Vagina (tissue), 2 donors: Measurements from ENCODE around the gene BUB1B. TPM values are rescaled to one million over a fixed set of nuclear protein-coding genes. Genes with fewer than 3 reads are reported as not detected.
"Not testable (repeated sequence)": the region's sequence is repeated elsewhere in the genome, so short reads cannot be mapped to it uniquely, and the experiment has no call there.

Experiments
- DNase-seq, 2 donors: peaks; one replicate each; pipeline ENCODE4 v3.0.0-alpha.2; 2017; ENCODE audit errors: extremely low spot score in 2 of 2
- H3K27ac ChIP-seq: fragments of 200-600 bp; sonication (generic); one replicate; pipeline ENCODE4 v1.5.1; 2019
- H3K27me3 ChIP-seq: fragments of 200-600 bp; sonication (generic); one replicate; pipeline ENCODE4 v1.5.1; 2019
- H3K36me3 ChIP-seq, 2 donors: fragments of 200-600 bp; sonication (generic); one replicate each; pipeline ENCODE4 v1.5.1; 2017 to 2019
- H3K4me1 ChIP-seq: fragments of 200-600 bp; sonication (generic); one replicate; pipeline ENCODE4 v1.5.1; 2019
- H3K4me3 ChIP-seq, 2 donors: fragments of 200-600 bp; sonication (generic); 1 replicate in 1 of 2; 2 replicates in 1 of 2; pipeline ENCODE4 v1.5.1; 2016 to 2019
- H3K9me3 ChIP-seq: fragments of 200-600 bp; sonication (generic); one replicate; pipeline ENCODE4 v1.5.1; 2019
- POLR2A ChIP-seq, 2 donors: fragments of 450-650 bp; IDR thresholded peaks; one replicate each; pipeline ENCODE4 v1.6.1; 2017; ENCODE audit warnings: antibody characterized with exemption in 2 of 2, mild to moderate bottlenecking in 2 of 2, moderate library complexity in 2 of 2
- POLR2AphosphoS5 ChIP-seq, 2 donors: sonication (generic); formaldehyde crosslinking; IDR thresholded peaks; one replicate each; pipeline ENCODE4 v1.9.0; 2017; ENCODE audit warnings: antibody characterized with exemption in 2 of 2, mild to moderate bottlenecking in 2 of 2, low read depth in 1 of 2; ENCODE audit not compliant: insufficient read depth in 1 of 2
- intact Hi-C: fragments of 100-400 bp; cut with DNase I; formaldehyde crosslinking; loops from one replicate; pipeline ENCODE4 v1.15.1; 2023
- total RNA-seq: library from RNA; depleted of rRNA; stranded (reverse); fragments of >200 nt; gene quantifications from one replicate; pipeline ENCODE4 v1.2.3, GENCODE V29; 2016
- TF ChIP-seq, protein P1 (sequence below), 3 experiments: fragments of 450-650 bp in 2 of 3; fragments of 200-600 bp in 1 of 3; sonication (generic) in 1 of 3; IDR thresholded peaks; one replicate each; pipeline ENCODE4 v1.5.1; 2017 to 2019; ENCODE audit warnings: antibody characterized with exemption in 3 of 3, mild to moderate bottlenecking in 2 of 3, moderate library complexity in 2 of 3

Gene BUB1B
- total RNA-seq, 1 donor from 2014 or later, result 5.6 TPM

GRCh38 chr15:40115670-40116093 is 45.2 kb upstream of the BUB1B start:
- TF ChIP-seq POLR2AphosphoS5 (IDR thresholded peaks at IDR 0.05; ENCODE audit: insufficient read depth in 1 of 2, low read depth in 1 of 2) (no peak), POLR2A (IDR thresholded peaks at IDR 0.05) (no peak)
- TF ChIP-seq, protein P1, sequence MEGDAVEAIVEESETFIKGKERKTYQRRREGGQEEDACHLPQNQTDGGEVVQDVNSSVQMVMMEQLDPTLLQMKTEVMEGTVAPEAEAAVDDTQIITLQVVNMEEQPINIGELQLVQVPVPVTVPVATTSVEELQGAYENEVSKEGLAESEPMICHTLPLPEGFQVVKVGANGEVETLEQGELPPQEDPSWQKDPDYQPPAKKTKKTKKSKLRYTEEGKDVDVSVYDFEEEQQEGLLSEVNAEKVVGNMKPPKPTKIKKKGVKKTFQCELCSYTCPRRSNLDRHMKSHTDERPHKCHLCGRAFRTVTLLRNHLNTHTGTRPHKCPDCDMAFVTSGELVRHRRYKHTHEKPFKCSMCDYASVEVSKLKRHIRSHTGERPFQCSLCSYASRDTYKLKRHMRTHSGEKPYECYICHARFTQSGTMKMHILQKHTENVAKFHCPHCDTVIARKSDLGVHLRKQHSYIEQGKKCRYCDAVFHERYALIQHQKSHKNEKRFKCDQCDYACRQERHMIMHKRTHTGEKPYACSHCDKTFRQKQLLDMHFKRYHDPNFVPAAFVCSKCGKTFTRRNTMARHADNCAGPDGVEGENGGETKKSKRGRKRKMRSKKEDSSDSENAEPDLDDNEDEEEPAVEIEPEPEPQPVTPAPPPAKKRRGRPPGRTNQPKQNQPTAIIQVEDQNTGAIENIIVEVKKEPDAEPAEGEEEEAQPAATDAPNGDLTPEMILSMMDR (IDR thresholded peaks at IDR 0.05), result no peak
- no peaks in the 10 kb centered on the region for H3K9me3 ChIP-seq
- no peak for DNase-seq
- intact Hi-C loops, result no loop called here
- no peak overlapping the region for H3K27ac ChIP-seq
- H3K4me1 ChIP-seq, result no peaks in the 10 kb centered on the region
- H3K36me3 ChIP-seq, result no peaks in the 10 kb centered on the region
- H3K4me3 ChIP-seq, result no peak overlapping the region
- no peaks in the 10 kb centered on the region for H3K27me3 ChIP-seq

- intact Hi-C loops, result no loop called here
- no peaks in the 10 kb centered on the region for H3K36me3 ChIP-seq
- no peak overlapping the region for H3K4me3 ChIP-seq
- H3K27me3 ChIP-seq, result no peaks in the 10 kb centered on the region
- H3K4me1 ChIP-seq, result no peaks in the 10 kb centered on the region
- no peaks in the 10 kb centered on the region for H3K9me3 ChIP-seq
- TF ChIP-seq, protein P1 (IDR thresholded peaks at IDR 0.05), result no peak
- TF ChIP-seq POLR2A (IDR thresholded peaks at IDR 0.05), result no peak
- TF ChIP-seq POLR2AphosphoS5 (IDR thresholded peaks at IDR 0.05; ENCODE audit: insufficient read depth in 1 of 2, low read depth in 1 of 2), result no peak
- DNase-seq, result no peak
- H3K27ac ChIP-seq, result no peak overlapping the region
These were observed 42.4 kb upstream of the BUB1B start for GRCh38 chr15:40118473-40118872.

- intact Hi-C loops, result no loop called here
- Histone ChIP-seq H3K4me3 (no peak overlapping the region), H3K9me3 (no peaks in the 10 kb centered on the region), H3K36me3 (no peaks in the 10 kb centered on the region), H3K27ac (no peak overlapping the region), H3K27me3 (no peaks in the 10 kb centered on the region), H3K4me1 (no peaks in the 10 kb centered on the region)
- TF ChIP-seq POLR2A (IDR thresholded peaks at IDR 0.05) (no peak), POLR2AphosphoS5 (IDR thresholded peaks at IDR 0.05; ENCODE audit: insufficient read depth in 1 of 2, low read depth in 1 of 2) (no peak)
- TF ChIP-seq, protein P1 (IDR thresholded peaks at IDR 0.05), result no peak
- no peak for DNase-seq
These were observed 38.8 kb upstream of the BUB1B start for GRCh38 chr15:40121911-40122638.

DNA sequence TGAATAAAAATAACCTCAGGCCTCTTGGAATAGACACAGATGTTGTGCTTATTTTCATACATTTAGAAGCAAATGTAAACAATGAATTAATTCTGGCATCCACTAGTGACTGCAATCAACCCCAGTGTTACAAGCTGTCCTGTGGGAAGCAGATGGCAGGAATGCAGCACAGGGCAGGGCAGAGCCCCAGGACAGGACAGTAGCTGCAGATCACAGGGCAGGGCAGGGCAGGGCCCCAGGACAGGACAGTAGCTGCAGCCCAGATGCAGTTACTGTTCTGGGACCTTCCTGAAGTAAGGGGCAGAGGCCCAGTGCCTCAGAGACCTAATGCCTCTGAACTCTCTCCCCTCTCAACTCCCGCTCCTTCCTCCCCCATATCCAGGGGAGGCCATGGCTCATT is 37.9 kb upstream of the BUB1B start:
- H3K27ac ChIP-seq, H3K4me3 ChIP-seq, intact Hi-C loops: not testable (repeated sequence)

GRCh38 chr15:40123863-40124262 is 37.0 kb upstream of the BUB1B start:
- H3K9me3 ChIP-seq, H3K27me3 ChIP-seq, intact Hi-C loops, H3K27ac ChIP-seq, H3K36me3 ChIP-seq, DNase-seq, H3K4me1 ChIP-seq, H3K4me3 ChIP-seq: not testable (repeated sequence)

More for the DNA sequence above, 37.9 kb upstream of the BUB1B start:
- not testable (repeated sequence) for H3K27me3 ChIP-seq, H3K9me3 ChIP-seq, H3K36me3 ChIP-seq, H3K4me1 ChIP-seq, DNase-seq

GRCh38 chr15:40124333-40124732 is 36.5 kb upstream of the BUB1B start:
- DNase-seq, H3K27me3 ChIP-seq: not testable (repeated sequence)

GRCh38 chr15:40124807-40125285 is 36.0 kb upstream of the BUB1B start:
- H3K27ac ChIP-seq, H3K4me3 ChIP-seq, intact Hi-C loops, H3K4me1 ChIP-seq, H3K27me3 ChIP-seq, H3K9me3 ChIP-seq, DNase-seq, H3K36me3 ChIP-seq: not testable (repeated sequence)

More at GRCh38 chr15:40124333-40124732, 36.5 kb upstream of the BUB1B start:
- H3K9me3 ChIP-seq, intact Hi-C loops, H3K27ac ChIP-seq, H3K36me3 ChIP-seq, H3K4me1 ChIP-seq, H3K4me3 ChIP-seq: not testable (repeated sequence)
